T-helper 1 cell treated with Interleukin-12 subunit alpha and Interleukin-12 subunit beta and Interleukin-4 antibody, amounts not matched to agents 30 ng/mL and 1 ng/mL, for 36 hours (primary cell): ENCODE results near the gene KLK7. TPM values are rescaled to one million over a fixed set of nuclear protein-coding genes. Genes with fewer than 3 reads are reported as not detected.
"Not testable (repeated sequence)": the region's sequence is repeated elsewhere in the genome, so short reads cannot be mapped to it uniquely, and the experiment has no call there.

Experiments
- intact Hi-C: fragments of 100-400 bp; cut with micrococcal nuclease; formaldehyde crosslinking; loops from one replicate; pipeline ENCODE4 v1.15.1; 2024
- total RNA-seq: library from RNA; stranded (reverse); gene quantifications from 2 replicates; pipeline ENCODE4 v1.2.3, GENCODE V29; 2022

The KLK7 gene
- total RNA-seq, 1 donor from 2014 or later, result not detected

DNA sequence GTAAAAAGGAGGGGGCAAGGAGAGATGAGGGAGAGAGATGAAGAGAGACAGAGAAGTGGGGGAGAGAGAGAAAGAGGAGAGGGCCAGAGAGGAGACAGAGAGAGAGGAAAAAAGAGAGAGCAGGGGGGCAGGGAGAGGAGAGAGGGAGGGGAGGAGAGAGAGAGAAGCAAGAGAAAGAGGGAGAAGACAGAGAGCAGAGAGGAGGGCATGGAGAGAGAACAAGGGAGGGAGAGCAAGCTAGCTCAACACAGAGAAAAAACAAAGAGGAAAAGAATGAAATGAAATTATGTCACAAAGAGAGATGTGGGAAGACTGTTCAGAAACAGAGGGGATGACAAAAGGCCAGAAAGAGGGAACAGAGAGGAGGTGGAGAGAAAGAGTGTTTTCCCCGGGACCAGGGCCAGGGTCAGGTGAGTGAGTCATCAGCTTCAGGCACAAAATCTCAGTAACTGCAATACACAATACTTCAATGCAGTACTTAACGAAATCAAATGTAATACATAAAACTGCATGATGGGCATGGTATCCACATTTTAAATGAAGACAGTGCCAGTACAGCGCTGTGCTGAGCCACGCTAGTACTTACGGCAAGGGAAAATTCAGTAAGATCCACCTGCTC lies 4.8 kb downstream of the KLK7 start:
- intact Hi-C loops, result no loop called here

GRCh38 chr19:50977626-50978025 lies 6.1 kb downstream of the KLK7 start:
- intact Hi-C loops, result no loop called here

GRCh38 chr19:50975766-50976165 lies 8.0 kb downstream of the KLK7 start:
- intact Hi-C loops, result no loop called here

GRCh38 chr19:50974702-50975556 lies 8.8 kb downstream of the KLK7 start:
- intact Hi-C loops, result no loop called here

- intact Hi-C loops, result no loop called here
Measured at GRCh38 chr19:50972795-50973376, 10.8 kb downstream of the KLK7 start.

DNA sequence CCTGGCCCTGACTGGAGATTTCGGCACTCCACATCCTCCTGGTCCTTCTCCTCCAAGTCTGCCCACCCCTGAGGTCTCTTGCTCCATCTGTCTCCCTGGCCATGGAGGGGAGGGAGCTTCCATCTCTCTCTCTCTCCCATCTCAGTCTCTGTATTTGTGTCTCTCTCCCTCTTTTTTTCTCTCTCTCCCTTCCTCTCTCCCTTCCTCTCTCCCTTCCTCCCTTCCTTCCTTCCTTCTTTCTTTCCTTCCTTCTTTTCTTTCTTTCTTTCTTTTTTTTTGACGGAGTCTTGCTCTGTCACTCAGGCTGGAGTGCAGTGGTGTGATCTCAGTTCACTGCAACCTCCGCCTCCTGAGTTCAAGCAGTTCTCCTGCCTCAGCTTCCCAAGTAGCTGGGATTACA lies 13.9 kb downstream of the KLK7 start:
- intact Hi-C loops, result not testable (repeated sequence)

- intact Hi-C loops, result no loop called here
Measured at GRCh38 chr19:50969413-50969760, 14.3 kb downstream of the KLK7 start, which contains the start of gene KLK6. Gene KLK6 (minus strand): TSS chr19:50969591. CDS start chr19:50968104, 1,487 bp downstream.

DNA sequence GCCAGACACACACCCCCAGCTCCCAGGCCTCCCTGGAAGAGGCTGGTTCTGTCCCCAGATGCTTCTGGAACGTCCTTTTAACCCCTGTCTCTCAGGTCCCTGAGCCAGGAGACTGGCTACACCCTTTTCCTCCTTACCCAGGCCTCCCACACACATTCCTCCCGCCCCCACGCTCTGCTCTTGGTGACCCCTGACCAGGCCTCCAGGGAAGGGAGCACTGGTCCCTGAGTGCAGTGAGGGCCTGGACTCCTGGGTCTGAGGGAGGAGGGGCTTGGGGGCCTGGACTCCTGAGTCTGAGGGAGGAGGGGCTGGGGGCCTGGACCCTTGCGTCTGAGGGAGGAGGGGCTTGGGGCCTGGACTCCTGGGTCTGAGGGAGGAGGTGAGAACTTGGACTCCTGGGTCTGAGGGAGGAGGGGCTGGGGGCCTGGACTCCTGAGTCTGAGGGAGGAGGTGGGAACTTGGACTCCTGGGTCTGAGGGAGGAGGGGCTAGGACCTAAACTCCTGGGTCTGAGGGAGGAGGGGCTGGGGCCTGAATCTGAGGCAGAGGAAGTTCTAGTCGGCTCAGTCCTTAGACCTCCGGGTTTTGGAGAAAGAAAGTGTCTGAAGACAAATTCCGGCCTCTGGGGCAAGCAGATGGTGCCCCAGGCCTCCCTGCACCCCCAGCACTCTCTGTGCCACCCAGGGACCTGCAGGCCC lies 14.9 kb downstream of the KLK7 start:
- intact Hi-C loops, result no loop called here

DNA sequence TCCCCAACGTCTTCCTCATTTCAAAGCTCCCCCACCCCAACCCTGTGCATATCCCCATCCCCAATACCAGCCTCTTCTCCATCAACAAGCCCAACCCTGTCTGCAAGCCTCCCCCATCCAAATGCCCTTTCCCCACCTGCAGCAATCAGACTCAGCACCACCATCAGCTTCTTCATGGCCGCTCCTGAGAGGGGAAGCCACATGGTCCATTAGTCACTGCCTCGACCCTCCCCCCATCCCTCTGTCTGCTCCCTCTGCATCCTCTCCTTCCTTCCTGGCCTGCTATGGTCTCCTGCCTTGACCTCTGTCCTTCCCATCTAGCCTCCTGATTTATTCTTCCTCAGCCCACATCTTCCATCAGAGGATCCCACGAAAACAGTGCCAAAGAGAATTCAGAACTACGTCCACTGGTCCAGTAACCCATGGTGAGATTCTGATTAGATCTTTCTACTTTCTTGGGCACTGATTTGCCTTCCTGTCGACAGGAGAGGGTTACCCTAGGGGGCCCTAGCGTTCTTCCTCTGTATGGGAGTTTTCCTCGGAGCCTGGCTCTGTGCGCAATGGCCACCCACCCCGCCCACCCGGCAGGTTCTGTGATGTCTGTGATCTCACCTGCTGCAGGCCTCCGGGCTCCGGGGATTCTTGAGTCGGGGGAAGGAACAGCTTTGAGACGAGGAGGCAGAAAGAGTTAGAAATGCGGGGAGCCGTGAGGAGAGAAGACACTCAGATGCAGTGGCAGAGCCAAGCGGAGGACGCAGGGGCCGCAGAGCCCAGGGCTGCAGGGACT lies 15.6 kb downstream of the KLK7 start:
- intact Hi-C loops, result no loop called here

- intact Hi-C loops, result no loop called here
Measured at GRCh38 chr19:50964266-50964665, 19.5 kb downstream of the KLK7 start.

DNA sequence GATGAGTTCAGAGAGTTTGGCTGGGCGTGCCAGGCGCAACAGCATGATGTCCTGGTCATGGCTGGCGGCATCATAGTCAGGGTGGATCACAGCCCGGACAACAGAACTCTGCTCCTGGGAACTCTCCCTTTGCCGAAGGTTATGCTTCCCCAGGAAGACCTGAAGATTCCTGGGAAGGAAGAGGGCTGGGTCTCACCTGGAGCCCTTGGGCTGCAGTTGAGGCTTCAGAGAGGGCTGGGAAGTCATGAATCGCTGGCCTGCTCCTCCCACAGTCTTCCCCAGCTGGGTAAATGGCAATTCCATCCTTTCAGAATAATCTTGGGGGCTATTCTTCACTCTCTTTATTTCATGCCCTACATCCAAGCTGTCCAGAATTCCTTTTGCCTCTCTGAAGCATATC lies 20.3 kb downstream of the KLK7 start:
- intact Hi-C loops, result no loop called here

DNA sequence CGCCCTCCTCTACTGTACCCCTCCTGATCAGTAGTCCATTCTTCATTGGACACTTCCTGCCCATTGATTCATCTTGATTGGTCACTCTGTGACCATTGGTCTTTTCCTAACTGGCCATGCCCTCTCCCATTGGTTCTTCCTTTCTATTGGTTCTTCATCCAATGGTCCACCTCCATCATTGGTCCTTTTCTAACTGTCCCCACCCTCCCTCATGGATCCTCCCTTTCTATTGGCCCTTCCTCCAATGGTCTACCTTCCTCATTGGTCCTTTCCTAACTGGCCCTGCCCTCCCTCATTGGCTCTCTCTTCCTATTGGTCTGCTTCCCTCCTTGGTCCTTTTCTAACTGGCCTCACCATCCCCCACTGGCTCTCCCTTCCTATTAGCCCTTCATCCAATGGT lies 21.5 kb downstream of the KLK7 start:
- intact Hi-C loops, result no loop called here

GRCh38 chr19:50959731-50960500 lies 23.8 kb downstream of the KLK7 start:
- intact Hi-C loops, result no loop called here

DNA sequence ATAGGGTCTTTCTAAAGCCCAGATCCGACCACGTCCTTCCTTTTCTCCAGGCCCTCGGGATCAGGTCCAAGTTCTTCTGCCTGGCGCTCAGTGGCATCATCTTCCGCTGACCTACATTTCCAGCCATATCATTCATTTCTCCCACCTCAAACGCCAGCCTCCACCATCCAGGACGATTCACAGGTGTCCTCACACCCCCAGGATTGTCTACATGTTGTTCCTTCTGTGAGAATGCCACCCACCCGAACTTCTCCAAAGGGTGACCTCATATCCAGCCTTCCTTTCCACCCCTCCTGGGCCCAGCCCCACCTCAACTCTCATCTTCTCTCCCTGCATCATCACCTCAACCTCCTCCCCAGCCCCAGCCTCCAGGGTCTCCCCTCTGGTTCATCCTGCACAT lies 26.1 kb downstream of the KLK7 start:
- intact Hi-C loops, result no loop called here

DNA sequence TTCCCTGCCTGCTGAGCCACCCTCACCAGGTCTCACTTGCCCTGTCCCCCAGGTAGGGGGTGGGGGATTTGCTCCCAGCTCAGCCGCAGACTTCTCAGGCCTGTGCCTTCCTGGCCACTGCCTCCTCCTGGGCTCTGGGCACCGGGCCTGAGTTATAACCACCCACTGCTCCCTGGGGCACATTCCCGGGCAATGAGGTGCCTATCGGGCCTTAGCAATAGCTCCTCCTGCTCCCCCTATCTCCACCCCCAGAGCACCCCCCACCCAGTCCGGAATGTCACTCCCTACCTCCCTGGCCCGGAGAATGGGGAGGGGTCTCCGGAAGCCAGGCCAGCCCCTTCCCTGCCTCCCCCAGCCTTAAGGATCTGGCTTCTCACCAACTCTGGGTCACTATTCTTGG lies 30.8 kb downstream of the KLK7 start, which contains the start of gene KLK5:
Gene KLK5, minus strand, starts transcription at position 129 of the 400 bp plus-strand sequence. CDS start 381 bp downstream, outside the sequence.
- intact Hi-C loops, result no loop called here

- intact Hi-C loops, result no loop called here
Measured at GRCh38 chr19:50949861-50950260, 33.9 kb downstream of the KLK7 start.

DNA sequence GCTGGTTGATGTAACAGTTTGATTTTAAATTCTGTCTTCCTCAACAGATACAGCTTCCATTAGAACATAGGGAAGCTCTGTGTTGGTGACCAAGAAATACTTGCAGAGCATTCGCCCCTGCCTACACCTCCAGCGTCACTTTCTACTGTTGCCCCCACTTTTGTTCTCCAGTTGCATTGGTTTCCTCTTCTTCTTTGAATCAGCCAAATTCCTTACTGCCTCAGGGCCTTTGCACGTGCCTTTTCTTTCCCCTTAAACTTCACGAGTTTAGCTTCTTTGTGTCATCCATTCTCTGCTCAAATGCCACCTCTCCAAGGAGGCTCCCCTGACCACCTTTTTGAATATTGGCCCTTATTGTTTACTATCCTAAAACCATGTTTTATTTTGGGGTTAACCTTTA lies 36.6 kb downstream of the KLK7 start:
- intact Hi-C loops, result no loop called here

GRCh38 chr19:50944795-50945194 lies 38.9 kb downstream of the KLK7 start:
- intact Hi-C loops, result no loop called here

DNA sequence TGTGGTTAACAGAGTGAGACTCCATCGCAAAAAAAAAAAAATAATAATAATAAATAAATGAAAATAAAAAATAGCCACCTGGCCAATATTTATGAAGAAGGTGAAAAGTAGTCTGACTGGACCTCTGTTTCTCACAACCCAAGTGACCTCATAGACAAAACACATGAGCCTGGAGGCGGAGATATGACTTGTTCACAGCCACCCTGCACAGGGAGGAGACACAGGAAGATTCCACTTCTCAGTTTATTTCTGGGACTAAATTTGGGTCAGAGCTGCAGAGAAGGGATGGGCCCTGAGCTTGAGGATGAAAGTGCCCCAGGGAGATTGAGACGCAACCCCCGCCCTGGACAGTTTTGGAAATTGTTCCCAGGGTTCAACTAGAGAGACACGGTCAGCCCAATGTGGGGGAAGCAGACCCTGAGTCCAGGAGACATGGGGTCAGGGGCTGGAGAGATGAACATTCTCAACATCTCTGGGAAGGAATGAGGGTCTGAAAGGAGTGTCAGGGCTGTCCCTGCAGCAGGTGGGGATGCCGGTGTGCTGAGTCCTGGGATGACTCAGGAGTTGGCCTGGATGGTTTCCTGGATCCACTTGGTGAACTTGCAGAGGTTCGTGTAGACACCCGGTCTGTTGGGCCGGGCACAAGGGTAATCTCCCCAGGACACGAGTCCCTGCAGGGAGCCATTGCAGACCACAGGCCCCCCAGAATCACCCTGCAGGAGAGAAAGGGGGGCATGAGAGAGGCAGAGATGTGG lies 40.5 kb downstream of the KLK7 start:
- intact Hi-C loops, result no loop called here

GRCh38 chr19:50939596-50939995 lies 44.1 kb downstream of the KLK7 start:
- intact Hi-C loops, result no loop called here
